ENCODE results near the gene RAET1L.
"Not testable (repeated sequence)": the region's sequence is repeated elsewhere in the genome, so short reads cannot be mapped to it uniquely, and the experiment has no call there.

The RAET1L gene

GRCh38 chr6:149999636-150000035 lies 25.7 kb downstream of the RAET1L start:
- no peak for DNase-seq (ENCODE audit: extremely low read depth, low read depth)
- no peak overlapping the region for H3K4me3 ChIP-seq (replicated peaks; ENCODE audit: low read depth, low read length)
- TF ChIP-seq CTCF (IDR thresholded peaks at IDR 0.05; ENCODE audit: low read depth, low read length, missing control alignments), result no peak

GRCh38 chr6:149995971-149996370 lies 29.4 kb downstream of the RAET1L start:
- no peak for TF ChIP-seq CTCF (IDR thresholded peaks at IDR 0.05; ENCODE audit: low read depth, low read length, missing control alignments)
- H3K4me3 ChIP-seq (replicated peaks; ENCODE audit: low read depth, low read length), result no peak overlapping the region
- no peak for DNase-seq (ENCODE audit: extremely low read depth, low read depth)

GRCh38 chr6:149995235-149995750 lies 30.0 kb downstream of the RAET1L start:
- DNase-seq (ENCODE audit: extremely low read depth, low read depth), result no peak
- no peak for TF ChIP-seq CTCF (IDR thresholded peaks at IDR 0.05; ENCODE audit: low read depth, low read length, missing control alignments)

GRCh38 chr6:149991838-149992237 lies 33.5 kb downstream of the RAET1L start:
- no peak overlapping the region for H3K4me3 ChIP-seq (replicated peaks; ENCODE audit: low read depth, low read length)
- TF ChIP-seq CTCF (IDR thresholded peaks at IDR 0.05; ENCODE audit: low read depth, low read length, missing control alignments), result no peak
- no peak for DNase-seq (ENCODE audit: extremely low read depth, low read depth)

More at GRCh38 chr6:149995235-149995750, 30.0 kb downstream of the RAET1L start:
- H3K4me3 ChIP-seq (replicated peaks; ENCODE audit: low read depth, low read length), result no peak overlapping the region

- DNase-seq (ENCODE audit: extremely low read depth, low read depth); H3K4me3 ChIP-seq (replicated peaks; ENCODE audit: low read depth, low read length): not testable (repeated sequence)
Observed at GRCh38 chr6:149991472-149991795, 33.9 kb downstream of the RAET1L start.

- DNase-seq (ENCODE audit: extremely low read depth, low read depth), result no peak
- peak overlapping the region; percentile 7; the same call in 1 of the 2 replicates for H3K4me3 ChIP-seq (replicated peaks; ENCODE audit: low read depth, low read length)
- no peak for TF ChIP-seq CTCF (IDR thresholded peaks at IDR 0.05; ENCODE audit: low read depth, low read length, missing control alignments)
Observed at GRCh38 chr6:149990661-149991471, 34.5 kb downstream of the RAET1L start.

- H3K4me3 ChIP-seq (replicated peaks; ENCODE audit: low read depth, low read length), result 0 out of 2 replicates have a peak overlapping the region, but pooled peaks have one; percentile 7
- no peak for DNase-seq (ENCODE audit: extremely low read depth, low read depth)
- TF ChIP-seq CTCF (IDR thresholded peaks at IDR 0.05; ENCODE audit: low read depth, low read length, missing control alignments), result no peak
Observed at GRCh38 chr6:149990212-149990660, 35.1 kb downstream of the RAET1L start.

Data from HFF-Myc (cell line).